ENCODE results near the gene CD200. TPM values are rescaled to one million over a fixed set of nuclear protein-coding genes. Genes with fewer than 3 reads are reported as not detected.

Gene CD200
- total and polyA plus RNA-seq, 2 of the 4 experiments (the other 2 are of a cell fraction) = 1.1 to 1.7 TPM

DNA sequence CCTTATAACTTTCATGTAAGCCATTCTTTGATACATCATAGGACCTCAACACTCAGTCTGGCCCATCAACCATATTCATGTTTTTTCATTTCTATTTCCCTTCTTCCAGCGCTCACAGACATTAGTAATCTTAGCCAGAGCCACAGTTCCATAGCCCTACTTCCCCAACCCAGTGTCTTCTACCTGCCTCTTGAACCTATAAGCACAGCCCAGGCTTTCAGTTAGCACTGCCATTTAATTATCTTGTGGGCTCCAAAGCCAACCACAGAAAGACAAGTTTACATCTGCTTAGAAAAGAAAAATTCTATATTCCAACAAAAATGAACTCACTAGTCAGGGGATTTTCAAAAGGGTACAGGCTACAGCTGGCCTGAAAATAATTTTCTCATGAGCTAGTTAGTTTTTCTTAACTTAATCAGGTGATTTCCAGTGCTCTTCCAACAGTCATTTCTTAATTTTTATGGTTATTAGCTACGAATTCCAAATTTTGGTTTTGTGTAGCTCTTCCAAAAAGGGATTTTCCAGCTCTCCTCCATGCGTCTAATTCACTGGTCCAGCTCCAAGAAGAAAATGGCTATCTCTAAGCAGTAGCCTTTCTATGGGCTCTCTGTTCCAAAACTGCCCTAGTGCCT lies 13.7 kb downstream of the CD200 start:
- no peaks in the 10 kb centered on the region for H4K20me1 ChIP-seq (ENCODE audit: insufficient read depth, low read length)
- H3K23ac ChIP-seq (ENCODE audit: low read depth, low read length) = no peak overlapping the region
- no peak overlapping the region for H2AK9ac ChIP-seq (replicated peaks; ENCODE audit: low read depth, low read length, poor library complexity)
- H3K4me2 ChIP-seq (ENCODE audit: low read depth, low read length) = no peak overlapping the region
- no peak overlapping the region for H4K91ac ChIP-seq (ENCODE audit: insufficient read depth, low read depth, low read length)
- H2AFZ ChIP-seq (replicated peaks; ENCODE audit: low read length, poor library complexity) = no peak overlapping the region
- no peak overlapping the region for H2BK120ac ChIP-seq (ENCODE audit: low read depth, low read length)
- peaks cover 3% of the 10 kb centered on the region; the same call in 1 of the 2 replicates for H3K9me3 ChIP-seq (ENCODE audit: control insufficient read depth, insufficient read depth, low read length)
- H3K27me3 ChIP-seq (ENCODE audit: control insufficient read depth, insufficient read depth, low read length) = peaks cover 9% of the 10 kb centered on the region
- no peak overlapping the region for H3K27ac ChIP-seq (ENCODE audit: insufficient read depth, low read length)
- H3K9ac ChIP-seq (ENCODE audit: low read depth, low read length) = no peak overlapping the region
- no peak overlapping the region for H2BK20ac ChIP-seq (ENCODE audit: low read depth, low read length)
- intact Hi-C loops (cut with micrococcal nuclease) (no loop called here), dilution Hi-C loops (cut with HindIII; ENCODE audit: low sequenced_read_pairs, unreplicated experiment) (no loop called here), in situ Hi-C loops (cut with MboI; ENCODE audit: low sequenced_read_pairs) (no loop called here)
- no peak overlapping the region for H3K56ac ChIP-seq (ENCODE audit: extremely low read depth, insufficient read depth, low read length)
- H3K79me1 ChIP-seq (ENCODE audit: low read depth in 1 of 2, low read length in 2 of 2) = no peaks in the 10 kb centered on the region
- H3K4ac ChIP-seq (ENCODE audit: low read depth, low read length) = no peak overlapping the region
- no TSS peak for BruUV-seq (replicated peaks)
- H3K4me3 ChIP-seq (ENCODE audit: insufficient read depth, low read depth, low read length) = no peak overlapping the region
- CTCF ChIA-PET = interaction anchor here (0.5 kb wide), 1 partner anchor 169 kb away, joined by 3 read pairs; no protein-coding TSS in a partner anchor
- WGBS, 2 experiments (ENCODE audit: extremely low coverage in 2 of 2, insufficient read length in 1 of 2) = 67% methylated on average over 1 of the region's 3 CpGs; no CpG with 5 or more reads in 1 of the 2 experiments
- POLR2A ChIA-PET (ENCODE audit: unreplicated experiment) = no interaction called here
- peaks cover 2% of the 10 kb centered on the region; the same call in 1 of the 2 replicates for H3K36me3 ChIP-seq (ENCODE audit: control insufficient read depth, insufficient read depth, low read length)
- no peaks in the 10 kb centered on the region for H3K9me1 ChIP-seq (ENCODE audit: insufficient read depth, low read length)
- H2BK5ac ChIP-seq (ENCODE audit: low read depth, low read length, poor library complexity, severe bottlenecking) = no peak overlapping the region
- no peak for ATAC-seq (ENCODE audit: low read depth)
- no peak overlapping the region for H2AK5ac ChIP-seq (ENCODE audit: low read depth, low read length)
- DNase-seq = no peak
- no peak overlapping the region for H4K8ac ChIP-seq (ENCODE audit: low read depth in 2 of 2, low read length in 2 of 2)
- no peaks in the 10 kb centered on the region for H3K4me1 ChIP-seq (ENCODE audit: control insufficient read depth, insufficient read depth, low read length)
- H4K5ac ChIP-seq (ENCODE audit: low read depth, low read length) = no peak overlapping the region
- no peak overlapping the region for H3K14ac ChIP-seq (replicated peaks; ENCODE audit: low read depth, low read length)
- H3K18ac ChIP-seq (ENCODE audit: low read depth, low read length) = no peak overlapping the region
- TF ChIP-seq CEBPB (IDR thresholded peaks at IDR 0.05; ENCODE audit: low read depth, low read length) = no peak
- no peak for TF ChIP-seq RAD21 (IDR thresholded peaks at IDR 0.05; ENCODE audit: low read length)
- no peak for TF ChIP-seq NFE2L2 (IDR thresholded peaks at IDR 0.05; ENCODE audit: low read depth, low read length)
- TF ChIP-seq RCOR1 (IDR thresholded peaks at IDR 0.05; ENCODE audit: insufficient replicate concordance, low read length) = no peak
- no peak for TF ChIP-seq MXI1 (IDR thresholded peaks at IDR 0.05; ENCODE audit: borderline replicate concordance, low read depth, low read length)
- no peak for TF ChIP-seq MAFK (IDR thresholded peaks at IDR 0.05; ENCODE audit: low read depth, low read length)
- TF ChIP-seq, protein P1, sequence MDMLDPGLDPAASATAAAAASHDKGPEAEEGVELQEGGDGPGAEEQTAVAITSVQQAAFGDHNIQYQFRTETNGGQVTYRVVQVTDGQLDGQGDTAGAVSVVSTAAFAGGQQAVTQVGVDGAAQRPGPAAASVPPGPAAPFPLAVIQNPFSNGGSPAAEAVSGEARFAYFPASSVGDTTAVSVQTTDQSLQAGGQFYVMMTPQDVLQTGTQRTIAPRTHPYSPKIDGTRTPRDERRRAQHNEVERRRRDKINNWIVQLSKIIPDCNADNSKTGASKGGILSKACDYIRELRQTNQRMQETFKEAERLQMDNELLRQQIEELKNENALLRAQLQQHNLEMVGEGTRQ (IDR thresholded peaks at IDR 0.05; ENCODE audit: low read depth, low read length) = no peak
- TF ChIP-seq CHD1 (IDR thresholded peaks at IDR 0.05; ENCODE audit: low read depth, low read length) = no peak
- H2BK15ac ChIP-seq (ENCODE audit: low read depth, low read length) = no peak overlapping the region; the same call in 2 of the 3 replicates

Measured in IMR-90 (cell line).